GM12873 (cell line): ENCODE data around the gene LRRC4.

ENCODE experiments used
- CTCF ChIP-seq: IDR thresholded peaks from 2 replicates; pipeline ENCODE4 v1.5.1; 2012; ENCODE audit warnings: low read depth, mild to moderate bottlenecking, moderate library complexity, low read length, control low read depth; ENCODE audit not compliant: insufficient read depth; ENCODE audit errors: missing control alignments

Gene LRRC4

GRCh38 chr7:127978421-127978820, 52.8 kb downstream of the LRRC4 start:
- TF ChIP-seq CTCF = no peak
